Activated CD8-positive, alpha-beta memory T cell treated with anti-CD3 and anti-CD28 coated beads for 1 hour (primary cell): Measurements from ENCODE around the gene NRIP1.

Experiments used
- DNase-seq, 2 donors: peaks; one replicate each; pipeline ENCODE4 v3.0.0-alpha.2; 2020; ENCODE audit warnings: low read depth in 1 of 2; ENCODE audit errors: extremely low read depth in 1 of 2

NRIP1 gene

DNA sequence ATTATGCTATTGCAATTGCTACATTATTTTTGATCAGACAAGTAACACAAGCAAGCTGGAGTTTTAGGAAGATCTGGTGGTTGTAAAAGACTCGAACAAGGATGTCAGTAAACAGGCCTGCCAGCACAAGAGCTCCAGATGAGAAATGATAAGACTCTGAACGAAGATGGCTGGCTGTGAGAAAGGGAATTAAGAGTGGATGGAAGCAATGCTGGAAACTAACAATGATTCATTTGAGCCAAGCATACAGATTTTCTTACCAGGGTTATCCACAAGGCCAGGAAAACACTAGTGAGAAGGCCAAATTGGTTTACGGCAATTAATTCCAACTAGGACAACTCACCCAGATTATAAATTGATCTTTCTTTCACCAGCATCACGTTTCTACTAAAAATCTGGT lies 54.2 kb downstream of the NRIP1 start:
- DNase-seq, result no peak

DNA sequence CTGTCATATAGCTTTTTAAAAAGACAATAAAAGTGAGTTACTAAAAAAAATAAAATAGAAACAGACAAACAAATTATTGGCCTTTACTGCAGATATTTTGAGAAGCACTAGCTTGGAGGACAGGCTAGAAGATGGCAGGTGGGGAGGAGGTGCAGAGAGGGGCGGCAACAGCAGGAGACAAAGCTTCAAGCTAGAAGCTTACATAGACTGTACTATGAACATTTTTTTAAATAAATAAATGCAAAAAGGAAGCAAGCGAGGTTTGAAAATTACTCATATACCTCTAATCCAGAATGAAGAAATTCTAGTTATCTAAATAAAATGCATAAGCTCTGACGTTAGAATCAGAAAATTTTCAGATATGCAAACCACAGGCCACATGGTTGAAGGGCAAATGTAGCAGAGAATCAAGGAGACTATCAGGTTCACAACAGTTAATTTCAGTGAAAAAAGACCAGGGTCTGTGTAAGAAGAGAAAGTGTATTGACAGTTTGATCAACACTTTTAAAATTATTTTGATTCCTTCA lies 54.9 kb downstream of the NRIP1 start:
- no peak for DNase-seq

DNA sequence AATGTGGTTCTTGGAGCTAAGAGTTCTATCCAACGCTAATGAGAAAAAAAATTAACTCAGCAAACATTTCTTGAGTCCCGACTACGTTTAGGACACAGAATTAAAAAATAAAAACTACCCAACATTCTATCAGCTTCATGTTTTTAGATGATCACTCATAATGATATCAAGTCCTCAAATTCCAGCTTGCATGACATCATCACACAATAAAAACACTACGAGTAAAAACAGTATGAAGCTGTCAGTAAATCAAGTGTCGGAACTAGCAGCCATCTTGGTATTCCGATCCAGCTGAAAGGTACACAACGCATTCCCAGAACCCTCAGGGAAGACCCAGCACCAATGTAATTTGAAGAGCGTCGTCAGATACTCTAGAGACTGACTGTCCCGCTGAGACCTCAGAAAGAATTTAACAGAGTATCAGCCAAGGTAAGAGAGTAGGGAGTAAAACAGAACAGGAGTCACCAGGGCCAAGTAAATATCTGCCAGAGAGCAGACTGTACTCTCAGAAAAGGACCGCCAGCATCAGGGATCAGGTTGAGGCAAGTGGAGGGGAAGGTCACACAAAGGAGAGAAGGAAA lies 57.0 kb downstream of the NRIP1 start:
- DNase-seq, result no peak

DNA sequence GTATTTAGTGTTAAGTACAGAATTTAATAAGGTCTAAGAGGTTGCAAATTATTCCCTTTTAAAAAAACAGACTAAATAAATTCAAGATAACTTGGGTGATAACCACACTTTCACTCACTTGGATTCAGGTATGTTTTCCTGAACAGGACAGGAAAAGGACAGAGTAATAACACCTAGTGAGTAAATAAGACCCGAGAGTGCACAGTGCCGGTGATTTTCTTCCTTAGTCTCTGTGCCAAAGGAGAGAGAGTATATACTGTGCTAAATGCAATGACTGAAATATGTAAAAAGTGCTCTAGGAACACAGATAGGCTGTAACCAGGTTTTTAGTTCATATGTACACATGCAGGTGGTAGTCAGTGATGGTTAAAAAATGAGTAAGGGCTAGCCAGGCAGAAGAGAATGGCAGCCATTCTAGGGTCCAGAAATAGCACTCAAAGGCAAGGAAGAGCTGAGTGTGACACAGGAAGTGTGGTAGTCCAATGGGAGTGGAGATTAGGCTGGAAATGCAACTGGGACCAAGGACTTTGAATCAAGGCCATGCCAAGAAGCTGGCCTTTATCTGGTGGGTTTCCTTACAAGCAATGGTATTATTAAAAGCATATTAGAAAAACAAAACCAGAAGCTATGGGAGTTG lies 58.1 kb downstream of the NRIP1 start:
- no peak for DNase-seq

DNA sequence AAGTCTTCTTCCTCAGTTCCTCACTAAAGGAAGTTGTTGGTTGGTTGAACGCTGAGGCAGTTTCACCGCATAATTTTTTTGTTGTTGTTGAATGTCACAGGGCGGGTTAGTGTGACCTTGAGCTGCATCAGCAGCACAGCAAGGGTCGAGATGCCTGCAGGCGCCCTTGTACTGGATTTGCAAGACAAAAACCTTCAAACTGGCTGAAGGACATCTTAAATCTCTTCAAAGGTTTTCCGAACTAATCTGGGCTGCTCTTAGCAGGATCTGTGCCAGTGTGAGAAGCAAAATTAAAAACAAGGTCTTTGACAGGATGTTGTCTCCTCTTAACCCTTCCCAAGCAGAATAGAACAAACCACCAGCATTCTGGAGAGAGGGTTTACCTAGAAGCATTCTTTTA lies 59.4 kb downstream of the NRIP1 start:
- DNase-seq, result no peak

DNA sequence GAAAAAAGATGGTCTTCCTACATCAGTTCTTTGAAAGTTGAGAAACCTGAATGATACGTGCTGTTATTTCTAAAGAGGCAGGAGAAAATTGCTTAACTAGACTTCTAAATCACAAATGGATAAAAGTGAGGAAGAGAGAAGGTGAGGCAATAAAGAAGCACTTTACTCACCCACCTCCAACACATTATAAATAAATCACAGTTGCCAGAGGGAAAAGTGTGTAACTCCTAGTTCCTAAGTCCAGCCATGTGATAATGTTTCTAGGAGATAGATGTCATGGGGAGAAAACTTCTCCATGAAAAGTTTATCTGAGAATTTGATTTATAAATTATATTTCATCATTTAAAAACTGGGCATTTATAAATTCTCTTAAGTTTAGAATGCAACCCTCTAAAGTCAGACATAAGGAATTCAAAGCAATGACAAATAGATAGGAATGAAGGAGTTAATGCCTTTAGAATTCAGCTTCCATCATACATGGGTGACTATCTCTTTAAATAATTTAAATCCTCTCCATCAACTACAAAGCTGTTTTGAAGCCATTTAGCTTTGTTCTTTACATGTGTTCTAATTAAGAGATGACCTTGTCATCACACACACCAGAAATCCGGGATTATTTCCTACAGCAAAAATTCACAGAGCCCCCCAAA lies 60.0 kb downstream of the NRIP1 start:
- no peak for DNase-seq

DNA sequence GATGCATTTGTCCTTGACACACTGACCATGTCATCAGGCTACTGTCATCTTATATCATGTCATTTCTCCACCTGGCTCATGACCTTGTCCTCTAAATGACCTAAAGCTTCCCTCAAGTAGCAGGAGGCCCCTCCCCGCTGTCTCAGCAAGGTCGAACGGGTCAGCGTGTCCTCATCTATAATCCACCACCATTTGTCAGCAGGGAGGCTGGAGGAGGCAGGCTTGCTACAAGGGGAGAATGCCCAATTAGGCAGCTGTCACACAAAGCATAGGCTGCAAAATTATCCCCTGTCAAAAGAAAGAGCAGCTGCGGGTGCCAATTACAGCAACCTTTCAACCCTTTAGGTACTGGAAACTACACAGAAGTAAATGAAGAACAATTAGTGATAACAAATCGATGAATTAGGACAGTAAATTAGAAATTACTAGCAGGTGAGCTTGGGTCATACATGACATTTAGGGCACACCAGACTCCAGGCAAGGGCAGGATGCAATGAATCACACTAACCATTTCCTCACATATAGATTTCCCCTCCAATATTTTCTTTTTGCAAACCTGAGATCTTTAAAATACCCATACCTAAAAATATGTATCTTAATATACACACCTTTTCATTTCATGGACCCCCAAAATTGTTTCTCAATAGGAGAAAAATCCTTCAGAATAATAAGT lies 61.2 kb downstream of the NRIP1 start:
- DNase-seq, result no peak

DNA sequence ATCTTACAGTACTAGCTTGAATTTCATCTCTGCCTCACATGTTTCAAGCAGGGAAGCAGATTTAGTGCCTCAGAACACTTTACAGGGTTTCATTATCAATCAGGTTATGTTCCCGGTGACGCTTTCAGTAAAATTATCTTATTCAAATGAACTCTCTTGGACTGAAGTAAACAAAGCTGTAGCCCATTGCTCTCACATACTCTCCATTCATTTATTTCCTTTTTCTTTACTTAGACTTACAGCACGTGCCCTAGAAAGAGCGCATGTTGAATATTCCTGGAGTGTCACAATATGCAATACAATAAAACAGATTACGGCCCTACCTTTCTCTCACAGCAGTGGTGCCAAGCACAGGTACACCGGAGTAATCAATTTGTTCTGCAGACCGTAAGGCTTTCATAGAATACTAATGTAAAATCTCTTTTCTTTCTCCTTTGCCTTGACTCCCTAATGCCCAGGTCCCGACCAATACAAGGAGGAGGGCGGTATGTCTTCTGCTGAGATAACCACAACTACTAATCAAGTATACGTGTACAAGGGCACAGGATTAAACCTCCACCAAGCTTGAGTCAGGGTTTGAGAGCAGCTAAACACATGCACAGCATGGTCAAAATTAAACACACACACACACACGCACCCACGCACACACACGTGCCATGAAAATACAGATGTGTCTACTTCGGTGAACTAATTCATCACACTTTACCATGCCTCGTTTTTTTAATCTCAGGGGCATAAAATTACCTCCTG lies 62.8 kb downstream of the NRIP1 start:
- DNase-seq, result no peak

DNA sequence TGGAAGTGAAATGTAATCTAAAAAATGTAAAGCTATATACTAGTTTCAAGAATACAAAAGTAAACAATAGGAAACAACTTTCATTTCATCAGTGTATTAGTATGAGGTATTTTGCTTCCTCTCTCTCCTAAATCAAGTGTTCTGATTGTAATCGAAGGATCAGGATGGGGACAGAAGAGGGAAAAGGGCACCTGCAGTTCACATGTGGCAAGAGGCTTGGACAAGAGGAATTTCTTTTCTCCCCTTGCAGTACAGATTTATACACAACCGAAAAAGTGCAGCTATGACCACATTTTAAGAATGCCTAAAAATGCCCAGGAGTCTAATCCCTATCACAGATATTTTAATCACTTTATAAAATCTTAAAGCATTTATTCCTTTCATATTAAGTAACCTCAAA lies 63.7 kb downstream of the NRIP1 start:
- DNase-seq, result no peak

DNA sequence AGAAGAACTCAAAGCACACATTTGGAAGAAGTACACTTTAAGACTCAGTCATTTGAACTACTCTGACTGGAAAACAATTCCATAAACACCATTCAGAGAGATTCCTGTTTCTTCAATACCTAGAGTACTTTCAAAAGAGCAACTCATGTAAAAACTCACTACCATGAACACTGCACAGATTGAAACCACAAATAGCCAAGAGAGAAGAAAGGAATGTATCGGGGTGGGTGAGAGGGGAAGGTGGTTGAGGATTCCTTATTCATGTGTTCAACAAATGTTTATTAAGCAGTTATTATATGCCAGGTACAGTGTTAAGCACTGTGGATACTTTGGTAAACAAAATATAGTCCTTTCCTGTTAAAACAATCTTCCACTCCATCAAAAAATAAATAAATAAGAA lies 64.7 kb downstream of the NRIP1 start:
- no peak for DNase-seq

DNA sequence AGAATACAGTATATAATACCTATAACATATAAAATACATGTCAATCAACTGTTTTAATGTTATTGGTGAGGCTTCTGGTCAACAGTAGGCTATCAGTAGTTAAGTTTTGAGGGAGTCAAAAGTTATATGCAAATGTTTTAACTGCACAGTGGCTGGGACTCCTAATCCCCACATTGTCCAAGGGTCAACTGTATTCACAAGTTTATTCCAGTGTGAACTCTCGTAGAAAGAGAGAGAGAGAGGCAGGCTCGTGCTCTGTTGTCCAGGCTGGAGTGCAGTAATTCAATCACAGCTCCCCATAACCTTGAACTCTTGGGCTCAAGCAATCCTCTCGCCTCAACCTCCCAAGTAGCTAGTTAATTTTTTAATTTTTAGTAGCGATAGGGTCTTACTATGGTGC lies 66.0 kb downstream of the NRIP1 start:
- no peak for DNase-seq

DNA sequence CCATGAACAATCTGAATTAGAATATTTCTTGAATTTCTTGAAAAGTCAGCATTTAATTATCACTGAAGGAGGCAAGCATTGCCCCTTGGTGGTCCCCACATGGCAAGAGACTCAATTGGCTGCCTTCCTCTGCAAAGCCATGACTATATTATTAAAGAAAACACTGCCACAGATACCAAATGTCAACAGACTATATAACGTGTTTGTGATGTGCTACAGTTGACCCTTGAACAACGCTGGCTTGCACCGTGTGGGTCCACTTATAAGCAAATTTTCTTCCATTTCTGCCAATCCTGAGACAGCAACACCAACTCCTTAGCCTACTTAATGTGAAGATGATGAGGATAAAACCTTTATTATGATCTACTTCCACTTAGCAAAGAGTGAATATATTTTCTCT lies 66.5 kb downstream of the NRIP1 start:
- no peak for DNase-seq

DNA sequence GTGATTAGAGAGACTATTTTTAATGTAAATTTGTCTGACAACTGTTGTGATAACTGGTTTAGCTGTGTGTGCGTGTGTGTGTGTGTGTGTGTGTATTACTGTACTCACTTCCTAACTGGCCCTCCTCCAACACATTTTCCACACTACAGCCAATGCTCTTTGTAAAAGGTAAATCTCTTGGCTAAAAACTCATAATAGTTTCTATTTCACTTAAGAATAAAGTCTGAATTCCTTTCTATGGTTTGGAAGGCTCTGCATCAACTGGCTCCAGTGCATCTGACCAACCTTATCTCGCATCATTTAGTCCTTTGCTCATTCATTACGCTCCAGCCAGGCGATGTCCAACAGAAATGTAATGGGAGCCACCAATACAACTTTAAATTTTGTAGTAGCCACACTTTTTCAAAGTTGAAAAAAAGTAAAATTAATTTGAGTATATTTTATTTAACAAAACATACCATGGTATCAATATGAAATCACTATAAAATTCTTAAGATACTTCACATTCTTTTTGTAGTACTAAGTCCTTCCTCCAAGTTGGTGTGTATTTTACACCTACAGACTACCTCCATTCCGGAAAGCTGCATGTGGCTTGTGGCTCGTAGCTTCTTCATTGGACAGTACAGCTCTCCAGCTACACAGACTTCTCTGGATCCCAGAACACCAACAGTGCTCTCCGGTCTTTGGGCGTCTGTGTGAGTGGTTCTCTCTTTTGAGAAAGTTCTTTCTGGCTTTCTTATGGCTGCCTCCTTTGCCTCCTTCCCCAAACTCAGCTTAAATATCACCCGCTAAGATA lies 68.9 kb downstream of the NRIP1 start:
- no peak for DNase-seq

DNA sequence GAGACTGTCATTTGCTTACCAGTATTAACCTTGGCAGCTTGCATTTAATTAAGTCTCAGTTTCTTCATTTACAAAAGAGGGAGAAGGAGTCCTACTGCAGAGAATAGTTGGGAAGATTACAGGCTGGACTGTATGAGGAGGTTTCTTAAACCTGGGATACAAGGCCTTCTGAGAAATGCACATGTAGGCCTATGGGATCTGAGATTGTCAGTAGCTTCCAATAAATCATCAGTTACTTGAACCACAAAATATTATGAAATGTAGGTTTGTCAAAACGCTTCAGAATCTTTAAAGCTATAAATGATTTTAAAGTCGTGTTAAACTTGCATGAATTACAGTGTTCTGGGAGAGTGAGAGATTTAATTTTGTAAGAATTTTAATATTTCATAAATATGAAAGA lies 69.6 kb downstream of the NRIP1 start:
- no peak for DNase-seq

DNA sequence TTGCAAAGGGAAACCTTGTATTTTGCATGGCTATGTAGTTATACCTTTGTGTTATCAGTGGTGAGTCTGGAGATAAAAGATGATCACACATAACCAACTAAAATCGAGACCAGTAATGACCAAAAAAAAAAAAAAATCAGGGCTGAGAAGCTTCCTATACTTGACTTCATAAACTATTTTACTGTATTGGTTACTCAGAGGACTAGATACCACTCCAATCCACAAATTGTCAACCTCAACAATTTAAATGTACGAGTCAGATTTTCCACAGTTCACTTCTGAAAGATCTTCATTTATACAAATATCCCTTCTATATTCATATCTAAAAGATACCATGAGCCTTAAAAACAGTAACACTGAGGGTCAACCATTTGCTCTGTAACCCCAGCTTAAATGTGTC lies 71.7 kb downstream of the NRIP1 start:
- DNase-seq, result no peak

DNA sequence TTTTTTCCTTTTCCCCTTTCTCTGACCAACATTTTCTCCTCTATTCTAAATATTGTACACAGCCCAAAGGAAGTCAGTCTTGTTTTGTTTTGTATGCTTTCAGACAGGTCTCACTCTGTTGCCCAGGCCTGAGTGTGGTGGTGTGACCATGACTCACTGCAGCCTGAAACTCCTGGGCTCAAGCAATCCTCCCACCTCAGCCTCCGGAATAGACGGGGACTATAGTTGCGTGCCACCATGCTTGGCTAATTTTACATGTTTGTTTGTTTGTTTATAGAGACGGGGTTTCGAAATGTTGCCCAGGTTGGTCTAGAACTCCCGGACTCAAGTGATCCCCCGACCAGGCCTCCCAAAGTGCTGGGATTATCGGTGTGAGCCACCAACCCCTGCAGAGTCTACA lies 72.8 kb downstream of the NRIP1 start:
- no peak for DNase-seq

DNA sequence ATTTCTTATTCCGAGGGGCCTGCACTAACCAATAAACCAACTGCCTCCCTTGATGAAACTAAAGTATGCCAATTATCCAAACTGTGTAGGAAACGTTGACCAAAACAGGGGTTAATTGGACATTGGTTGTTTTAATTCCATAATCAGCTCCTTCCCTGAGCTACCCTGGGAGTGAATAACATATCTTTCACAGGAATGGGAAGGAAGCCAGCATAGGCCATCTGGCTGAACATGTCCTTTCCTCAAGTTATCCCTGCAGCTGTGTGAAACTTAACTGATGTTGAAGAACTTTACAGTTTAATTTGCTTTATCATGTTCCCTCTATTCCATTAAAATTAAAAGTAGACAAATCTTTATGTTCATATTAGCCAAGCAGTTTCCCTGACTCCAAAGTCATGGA lies 75.4 kb downstream of the NRIP1 start:
- no peak for DNase-seq

DNA sequence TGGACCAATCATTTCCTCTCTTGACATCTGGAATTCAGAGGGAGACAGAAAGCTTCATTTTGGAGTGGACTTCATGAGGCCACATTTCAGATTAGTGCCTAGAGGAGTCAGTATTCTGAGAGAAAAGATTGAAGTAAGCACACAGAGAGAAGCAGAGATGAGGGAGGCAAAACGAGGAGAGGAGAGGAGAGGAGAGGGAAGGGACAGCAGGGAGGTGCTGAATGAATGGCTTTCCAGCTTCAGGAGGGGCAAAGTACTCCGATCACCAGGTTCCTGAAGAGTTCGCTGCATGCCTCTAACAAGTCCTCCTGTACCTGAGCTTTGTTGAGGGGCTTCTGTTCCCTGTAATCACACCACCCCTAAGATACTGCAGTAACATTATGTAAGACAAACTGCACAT lies 76.0 kb downstream of the NRIP1 start:
- DNase-seq, result no peak

DNA sequence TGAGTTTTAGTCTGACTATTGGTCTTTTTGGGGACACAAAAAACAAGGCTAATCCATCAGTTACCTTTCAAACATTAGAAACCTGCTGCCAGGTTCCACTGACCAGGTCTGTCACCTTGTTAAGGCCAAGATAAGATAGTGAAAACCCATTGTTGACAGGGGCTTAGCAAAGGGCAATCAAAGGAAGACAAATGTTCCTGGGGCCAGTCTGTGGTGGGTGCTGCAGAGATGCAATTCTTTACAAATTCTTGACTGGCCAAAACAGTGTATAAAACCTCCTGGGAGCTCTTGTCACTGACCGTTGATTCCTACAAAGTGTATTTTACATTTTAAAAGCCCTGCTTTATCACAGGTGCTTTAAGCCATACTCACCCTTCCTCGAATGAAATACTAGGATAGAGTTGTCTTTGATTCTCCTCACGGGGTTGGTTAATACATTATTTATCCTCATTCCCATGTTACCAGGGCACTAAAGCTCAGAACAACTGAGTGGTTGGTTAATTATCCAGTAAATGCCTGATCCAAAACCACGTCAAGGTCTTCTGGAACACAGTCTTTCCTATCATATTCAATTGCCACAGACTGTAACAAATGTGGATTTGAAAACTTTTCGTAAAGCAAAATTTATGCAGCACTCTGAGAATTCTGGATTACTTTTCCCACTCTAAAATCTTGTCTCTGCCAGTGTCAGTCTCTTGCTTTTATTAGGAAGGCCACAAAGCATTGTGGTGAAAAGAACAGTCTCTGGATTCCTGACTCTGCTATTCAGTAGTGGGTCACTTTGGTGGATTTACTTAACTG lies 77.2 kb downstream of the NRIP1 start:
- DNase-seq, result no peak

DNA sequence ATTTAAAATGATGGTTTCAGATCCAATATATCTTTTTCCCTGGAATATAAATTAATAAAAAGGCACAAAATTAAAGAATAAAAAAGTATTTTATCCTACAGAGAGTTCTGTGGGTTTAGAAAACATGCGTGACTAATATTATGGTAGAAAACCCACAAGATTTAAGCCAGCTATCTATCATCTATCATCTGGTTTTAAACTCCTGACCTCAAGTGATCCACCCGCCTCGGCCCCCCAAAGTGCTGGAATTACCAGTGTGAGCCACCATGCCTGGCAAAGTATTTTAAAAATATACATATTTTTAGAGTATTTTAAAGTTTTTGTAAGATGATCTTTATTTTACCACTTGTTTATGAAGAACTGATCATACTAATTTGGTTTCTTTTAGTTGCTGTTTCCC lies 79.5 kb downstream of the NRIP1 start:
- DNase-seq, result no peak
